A549 treated with DMSO at 1 μM for 4 hours (cell line): Measurements from ENCODE around the gene FAM227B. TPM values are rescaled to one million over a fixed set of nuclear protein-coding genes. Genes with fewer than 3 reads are reported as not detected.

Experiments
- total RNA-seq: library from RNA; stranded (reverse); fragments of 200-300 nt; extraction: Qiagen RNA extraction; gene quantifications from 5 replicates; pipeline ENCODE4 v1.2.3, GENCODE V29; 2022; ENCODE audit warnings: low read depth

The FAM227B gene
- total RNA-seq, result 0.76 to 1.3 TPM (median 1.1 TPM) in 5 replicates

GRCh38 chr15:49620658-49621368, at the start of gene FAM227B, which contains the start of gene DTWD1:
FAM227B (minus strand) TSS chr15:49620818; CDS start chr15:49615171, 5,647 bp downstream.
DTWD1 (plus strand) TSS chr15:49621048; CDS start chr15:49625168, 4,120 bp downstream.

GRCh38 chr15:49423021-49423420, 197.6 kb downstream of the FAM227B start, which contains the start of gene FGF7:
FGF7 (plus strand) TSS chr15:49423242; CDS start chr15:49424298, 1,056 bp downstream.

Other genes starting within 250 kb of the FAM227B start
- 0.05 TPM in 1 of 5 replicates, not detected in the others for gene FGF7, start 197.6 kb downstream of the FAM227B start, total RNA-seq
- gene DTWD1, start 230 bp upstream of the FAM227B start, total RNA-seq, result 12.5 to 18.0 TPM (median 14.0 TPM) in 5 replicates